Right hindlimb (tissue), 1 donor: ENCODE results near the gene C1orf232.

Experiments used
- DNase-seq: peaks from one replicate; pipeline ENCODE4 v3.0.0-alpha.2; 2018

C1orf232 gene

DNA sequence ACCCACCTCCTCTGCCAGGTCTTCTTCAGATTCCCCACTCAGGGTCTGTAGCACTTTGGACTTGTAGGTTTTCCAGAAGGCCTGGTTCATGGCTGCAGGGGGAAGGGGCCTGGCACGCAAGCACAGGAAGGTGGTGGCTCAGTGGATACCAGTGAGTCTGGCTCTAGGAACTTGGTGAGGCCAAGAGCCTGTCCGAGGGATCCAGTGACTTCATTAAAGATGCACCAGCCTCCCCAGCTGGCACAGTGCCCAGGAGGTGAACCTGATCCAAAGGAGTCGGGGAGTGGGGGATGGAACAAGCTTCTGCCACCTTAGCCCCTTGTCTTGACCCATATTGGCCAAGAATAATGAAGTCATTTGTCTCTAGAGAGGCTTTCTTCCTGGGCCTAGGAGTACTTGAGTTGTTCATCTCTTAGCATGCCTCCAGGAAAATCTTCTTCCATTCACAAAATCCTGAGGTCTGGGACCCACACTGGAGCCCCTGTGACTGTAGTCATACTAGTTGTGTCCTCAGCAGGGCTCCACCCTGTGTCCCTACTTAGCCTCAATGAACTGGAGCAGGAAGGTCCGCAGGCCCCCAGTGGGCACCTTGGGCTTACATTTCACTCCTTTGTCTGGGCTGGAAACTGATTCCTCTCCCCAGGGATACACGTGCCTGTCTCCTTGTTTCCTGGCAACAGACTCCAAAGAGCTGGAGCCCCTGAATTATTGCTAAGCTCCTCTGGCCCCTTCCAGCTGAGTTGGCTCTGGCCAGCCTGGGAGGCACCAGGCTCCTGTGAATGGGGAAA lies at the start of gene C1orf232:
Gene C1orf232, minus strand, starts transcription at position 554 of the 788 bp plus-strand sequence. Its CDS starts 464 bp downstream, at position 90.
- DNase-seq = no peak

DNA sequence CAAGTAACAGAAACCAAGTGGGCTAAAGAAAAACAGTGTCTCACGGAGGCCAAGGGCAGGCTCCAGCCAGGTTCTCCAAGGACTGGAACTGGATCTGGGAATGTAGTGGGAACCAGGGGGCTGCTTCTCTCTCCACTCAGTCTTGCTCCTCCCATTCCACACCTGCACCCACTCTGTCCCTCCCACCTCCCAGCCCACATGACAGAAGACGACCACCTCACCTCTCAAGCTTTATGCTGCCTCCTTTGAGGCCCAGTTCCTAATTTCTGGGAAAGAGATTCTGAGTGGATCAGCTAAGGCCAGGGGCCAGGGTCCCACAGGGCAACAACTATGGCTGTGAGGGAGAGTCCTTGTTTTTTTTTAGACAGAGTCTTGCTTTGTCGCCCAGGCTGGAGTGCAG lies 46.5 kb upstream of the C1orf232 start:
- DNase-seq = no peak

DNA sequence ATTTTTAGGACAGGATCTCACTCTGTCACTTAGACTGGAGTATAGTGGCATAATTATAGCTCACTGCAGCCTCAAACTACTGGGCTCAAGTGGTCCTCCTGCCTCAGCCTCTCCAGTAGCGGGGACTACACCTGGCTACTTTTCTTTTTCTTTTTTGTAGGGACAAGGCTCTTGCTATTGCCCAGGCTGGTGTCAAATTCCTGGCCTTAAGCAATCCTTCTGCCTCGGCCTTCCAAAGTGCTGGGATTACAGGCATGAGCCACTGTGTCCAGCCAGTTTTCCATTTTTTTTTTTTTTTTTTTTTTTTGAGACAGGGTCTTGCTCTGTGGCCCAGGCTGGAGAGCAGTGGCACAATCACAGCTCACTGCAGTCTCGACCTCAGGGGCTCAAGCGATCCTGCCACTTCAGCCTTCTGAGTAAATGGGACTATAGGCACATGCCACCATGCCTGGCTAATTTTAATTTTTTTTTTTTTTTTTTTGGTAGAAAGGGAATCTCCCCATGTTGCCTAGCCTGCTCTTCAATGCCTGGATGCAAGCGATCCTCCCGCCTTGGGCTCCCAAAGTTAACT lies 44.7 kb upstream of the C1orf232 start:
- no peak for DNase-seq

DNA sequence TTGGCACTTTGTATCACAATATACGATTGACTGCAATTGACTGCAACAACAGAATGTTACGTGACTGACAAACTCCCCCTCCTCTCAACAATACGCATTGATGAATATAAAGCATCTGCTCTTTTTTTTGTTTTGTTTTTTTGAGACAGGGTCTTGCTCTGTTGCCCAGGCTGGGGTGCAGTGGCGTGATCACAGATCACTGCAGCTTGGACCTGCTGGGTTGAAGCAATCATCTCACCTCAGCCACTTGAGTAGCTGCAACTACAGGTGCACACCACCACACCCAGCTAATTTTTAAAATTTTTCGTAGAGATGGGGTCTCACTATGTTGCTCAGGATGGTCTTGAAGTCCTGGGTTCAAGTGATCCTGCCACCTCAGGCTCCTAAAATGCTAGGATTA lies 44.0 kb upstream of the C1orf232 start:
- no peak for DNase-seq

DNA sequence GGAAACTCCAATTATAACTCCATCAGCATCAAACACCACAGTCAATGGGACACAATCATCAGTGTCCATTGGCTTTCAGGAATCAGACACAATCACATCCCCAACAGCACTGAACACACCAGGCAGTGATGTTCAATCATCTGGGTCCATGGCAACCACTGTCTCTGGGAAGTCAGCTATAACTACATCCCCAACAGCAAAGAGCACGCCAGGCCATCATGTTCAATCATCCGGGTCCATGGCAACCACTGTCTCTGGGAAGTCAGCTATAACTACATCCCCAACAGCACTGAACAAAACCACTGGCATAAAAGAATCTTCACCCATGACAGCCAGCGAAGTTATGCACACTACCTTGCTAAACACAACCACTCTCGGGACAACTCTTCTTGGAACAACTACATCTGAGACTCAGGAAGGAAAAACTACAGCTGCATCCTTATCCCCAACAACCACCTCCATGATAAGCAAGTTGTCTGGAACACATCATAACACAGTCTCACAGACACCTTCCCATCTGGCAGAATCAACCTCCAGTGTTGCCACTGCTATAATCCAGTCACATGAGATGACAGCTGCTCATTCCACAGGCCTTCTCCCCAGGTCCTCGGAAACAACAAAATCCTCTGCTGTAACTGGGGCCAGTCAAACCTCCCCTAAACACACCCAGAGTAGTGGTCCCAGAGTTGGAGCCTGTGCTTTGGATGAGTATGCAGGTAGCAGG lies 41.5 kb upstream of the C1orf232 start:
- no peak for DNase-seq

DNA sequence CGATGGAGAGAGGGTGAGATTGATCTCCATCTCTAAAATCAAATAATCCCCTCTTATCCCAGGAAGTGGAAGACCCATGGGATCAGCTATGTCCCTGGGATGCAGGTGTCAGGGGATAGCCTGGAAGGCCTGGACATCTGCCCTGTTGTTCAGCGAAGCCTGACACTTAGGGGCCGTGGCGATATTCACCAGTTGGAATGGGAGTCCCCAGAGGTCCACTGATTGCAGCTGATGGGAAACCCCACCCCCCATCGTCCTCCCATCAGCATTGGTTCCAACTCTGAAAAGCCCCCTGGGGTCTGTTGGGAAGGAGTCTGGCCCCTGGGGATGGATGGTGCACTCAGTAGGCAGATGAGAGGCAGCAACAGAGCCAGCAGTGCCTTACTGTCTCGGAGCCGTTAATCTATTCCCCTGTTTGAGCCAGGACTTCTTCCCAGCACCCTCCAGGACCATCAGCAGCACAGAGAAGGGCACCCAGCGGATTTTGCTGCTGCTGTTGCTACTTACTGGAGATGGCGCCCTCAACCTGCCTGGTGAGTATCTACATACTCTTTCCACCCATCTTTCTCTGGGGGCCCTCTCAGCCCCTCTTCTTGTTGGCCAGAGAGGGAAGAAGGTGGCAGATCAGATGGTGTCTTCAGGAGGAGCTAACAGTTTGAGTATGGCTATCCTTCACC lies 35.0 kb upstream of the C1orf232 start:
- DNase-seq = no peak

DNA sequence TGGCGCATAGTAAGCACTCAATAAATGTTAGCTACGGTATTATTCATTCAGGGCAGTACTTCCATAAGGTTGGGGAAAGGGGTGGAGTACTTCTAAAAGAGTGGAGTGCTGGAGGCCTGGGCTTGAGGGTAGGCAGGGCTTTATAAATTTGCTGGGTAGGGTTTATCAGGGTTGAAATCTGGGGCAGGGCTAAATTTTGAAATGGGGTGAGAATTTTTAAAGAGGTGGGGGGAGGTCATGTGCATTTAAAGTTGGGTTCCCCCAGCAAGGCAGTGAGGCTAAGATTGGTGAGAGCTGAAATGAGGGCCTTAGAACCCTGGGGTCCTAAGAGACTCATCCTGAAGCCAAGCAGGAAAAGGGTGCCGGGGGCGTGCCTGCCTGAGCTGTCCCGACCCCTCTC lies 31.6 kb upstream of the C1orf232 start:
- no peak for DNase-seq

DNA sequence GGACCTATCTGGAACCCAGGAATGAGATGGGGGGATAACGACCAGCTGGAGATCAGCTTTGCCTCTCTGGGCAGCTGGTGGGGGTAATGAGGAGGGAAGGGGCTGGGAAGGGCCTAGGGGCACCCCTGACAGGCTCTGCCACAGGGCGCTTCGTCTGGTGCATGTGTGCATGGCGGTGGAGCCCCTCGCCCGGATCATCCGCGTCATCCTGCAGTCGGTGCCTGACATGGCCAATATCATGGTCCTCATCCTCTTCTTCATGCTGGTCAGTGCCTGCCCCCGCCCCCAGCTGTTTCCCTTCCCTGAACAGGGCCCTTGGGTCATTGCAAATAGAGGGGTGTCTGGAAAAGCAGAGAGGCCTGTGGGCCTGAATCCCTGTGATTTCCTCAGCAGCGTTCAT lies 29.1 kb upstream of the C1orf232 start:
- DNase-seq = no peak

DNA sequence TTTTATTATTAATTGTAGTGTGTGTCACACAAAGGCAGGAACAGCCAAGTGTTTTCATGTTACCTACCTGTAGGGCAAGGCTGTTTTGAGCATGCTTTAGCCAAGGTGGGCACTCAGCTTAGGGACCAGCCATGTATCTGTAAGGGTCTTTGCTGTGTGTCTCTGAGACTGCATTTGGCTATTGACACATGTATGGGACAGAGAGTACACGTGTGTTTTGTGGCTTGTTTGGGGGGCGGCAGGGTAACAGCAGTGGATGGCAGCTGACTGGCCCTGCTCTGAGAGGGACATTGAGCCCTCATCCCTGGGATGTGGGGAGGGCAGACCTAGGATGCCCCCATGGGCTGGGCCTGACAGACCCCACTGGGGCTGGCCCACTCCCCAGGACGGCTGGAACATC lies 28.5 kb upstream of the C1orf232 start:
- no peak for DNase-seq

DNA sequence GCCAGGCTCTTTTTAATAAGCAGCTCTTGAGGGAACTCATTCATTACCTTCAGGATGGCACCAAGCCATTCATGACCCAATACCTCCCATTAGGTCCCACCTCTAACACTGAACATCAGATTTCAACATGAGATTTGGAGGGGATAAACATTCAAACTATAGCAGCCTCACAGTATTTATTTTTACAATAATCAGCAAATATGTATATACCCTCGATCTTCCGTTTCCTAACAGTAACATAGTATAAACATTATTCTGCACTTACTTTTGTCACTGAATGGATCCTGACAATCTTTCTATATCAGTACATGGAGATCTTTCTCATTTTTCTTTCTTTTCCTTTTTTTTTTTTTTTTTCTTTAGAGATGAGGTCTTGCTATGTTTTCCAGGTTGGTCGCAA lies 27.0 kb upstream of the C1orf232 start:
- no peak for DNase-seq

DNA sequence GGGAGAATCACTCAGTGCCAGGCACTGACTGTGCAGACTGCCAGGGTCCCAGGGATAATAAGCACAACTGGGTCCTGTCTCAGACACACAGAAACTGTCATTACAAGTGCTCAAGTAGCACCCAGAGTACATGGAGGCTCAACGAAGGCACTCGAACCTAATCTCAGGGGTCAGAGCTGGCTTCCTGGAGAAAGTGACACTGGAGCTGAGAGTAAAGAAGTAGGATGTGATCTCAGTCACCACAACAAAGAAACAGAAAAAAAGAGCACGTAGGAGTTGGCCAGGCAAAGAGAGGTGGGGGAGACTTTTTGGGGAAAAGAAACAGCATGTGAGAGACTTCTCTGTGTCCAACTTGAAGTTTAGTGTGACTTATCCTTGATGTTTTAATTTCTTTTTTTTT lies 23.0 kb upstream of the C1orf232 start:
- DNase-seq = no peak

DNA sequence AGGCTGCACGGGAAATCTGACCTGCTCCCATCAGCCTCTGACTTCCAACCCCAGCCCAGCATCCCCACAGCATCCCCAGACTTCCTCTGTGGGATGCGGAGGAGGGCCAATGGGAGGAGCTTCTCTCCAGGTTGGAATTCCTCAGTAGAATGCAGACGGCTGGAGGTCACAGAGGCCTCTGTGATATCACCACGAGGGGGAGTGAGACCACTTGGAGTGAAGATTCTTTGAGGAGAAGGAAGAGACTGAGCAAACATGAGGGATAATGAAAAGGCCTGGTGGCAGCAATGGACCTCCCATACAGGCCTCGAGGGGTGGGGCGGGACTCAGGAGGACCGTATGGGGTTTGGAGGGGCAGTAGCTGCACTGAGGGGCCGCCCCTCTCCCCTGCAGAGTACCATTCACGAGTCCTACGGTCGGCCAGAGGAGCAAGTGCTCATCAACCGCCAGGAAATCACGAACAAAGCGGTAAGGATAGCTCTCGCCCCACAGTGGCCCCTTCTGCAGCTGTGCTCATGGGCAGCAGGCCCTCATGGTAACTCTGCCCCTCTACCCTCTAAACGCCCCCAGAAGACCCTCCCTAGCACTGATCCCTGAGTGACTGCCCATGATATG lies 21.7 kb upstream of the C1orf232 start, which contains the start of gene CATSPER4:
Gene CATSPER4, plus strand, starts transcription at position 230 of the 615 bp plus-strand sequence. Its CDS starts 26 bp downstream, at position 256.
- DNase-seq = no peak

DNA sequence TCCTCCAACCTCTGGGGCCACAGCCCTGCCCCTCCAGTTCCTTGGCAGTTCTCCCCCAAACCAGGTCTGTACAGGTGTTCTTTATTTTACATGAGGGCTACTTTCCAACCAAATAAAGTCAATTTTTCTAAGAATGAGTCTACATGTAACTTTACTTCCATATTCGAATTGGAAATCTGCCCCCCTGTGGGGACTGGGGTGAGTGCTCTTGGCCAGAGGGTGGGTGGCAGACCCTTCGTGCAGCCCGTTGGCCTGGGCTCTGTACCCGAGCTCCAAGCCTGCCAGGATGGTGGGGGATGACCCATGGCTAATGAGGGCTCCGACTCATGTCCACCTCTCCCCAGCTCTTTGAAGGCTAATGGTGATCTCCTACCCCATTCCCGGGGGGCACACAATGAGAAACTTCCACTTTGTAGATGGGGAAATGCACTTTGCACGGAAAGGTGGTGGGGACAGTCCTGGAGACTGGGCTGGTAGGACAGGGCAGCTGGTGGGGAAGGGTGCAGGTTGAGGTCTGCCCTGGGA lies 21.1 kb upstream of the C1orf232 start:
- no peak for DNase-seq

DNA sequence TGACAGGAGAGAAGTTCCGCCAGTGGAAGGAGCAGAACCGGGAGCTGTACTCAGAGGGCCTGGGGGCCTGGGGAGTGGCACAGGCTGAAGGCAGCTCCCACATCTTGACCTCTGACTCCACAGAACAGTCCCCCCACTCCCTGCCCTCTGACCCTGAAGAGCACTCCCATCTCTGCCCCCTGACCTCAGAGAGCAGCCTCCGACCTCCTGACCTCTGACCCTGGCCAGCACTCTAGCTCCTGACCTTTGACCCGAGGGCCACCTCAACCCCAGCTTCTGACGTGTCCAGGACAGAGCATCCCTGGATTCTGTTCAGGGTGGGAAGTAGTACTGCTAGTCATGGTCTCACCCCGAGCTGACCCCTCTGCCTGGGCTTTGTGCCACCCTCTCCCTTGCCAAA lies 20.6 kb upstream of the C1orf232 start:
- DNase-seq = no peak

DNA sequence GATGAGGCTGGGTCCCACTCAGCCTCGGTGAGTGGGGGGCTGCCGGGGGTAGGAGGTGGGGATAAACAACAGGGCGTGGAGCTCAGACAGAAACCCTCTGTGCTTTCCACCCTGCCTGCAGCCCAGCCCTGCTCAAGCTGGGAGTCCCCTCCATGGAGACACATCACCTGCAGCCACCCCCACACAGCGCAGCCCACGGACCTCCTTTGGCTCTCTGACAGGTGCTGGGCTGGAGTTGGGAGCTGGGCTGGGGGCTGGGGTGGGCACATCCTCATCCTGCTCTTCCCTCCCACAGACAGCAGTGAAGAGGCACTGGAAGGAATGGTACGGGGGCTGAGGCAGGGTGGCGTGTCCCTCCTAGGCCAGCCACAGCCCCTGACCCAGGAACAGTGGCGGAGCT lies 19.7 kb upstream of the C1orf232 start:
- DNase-seq = no peak

DNA sequence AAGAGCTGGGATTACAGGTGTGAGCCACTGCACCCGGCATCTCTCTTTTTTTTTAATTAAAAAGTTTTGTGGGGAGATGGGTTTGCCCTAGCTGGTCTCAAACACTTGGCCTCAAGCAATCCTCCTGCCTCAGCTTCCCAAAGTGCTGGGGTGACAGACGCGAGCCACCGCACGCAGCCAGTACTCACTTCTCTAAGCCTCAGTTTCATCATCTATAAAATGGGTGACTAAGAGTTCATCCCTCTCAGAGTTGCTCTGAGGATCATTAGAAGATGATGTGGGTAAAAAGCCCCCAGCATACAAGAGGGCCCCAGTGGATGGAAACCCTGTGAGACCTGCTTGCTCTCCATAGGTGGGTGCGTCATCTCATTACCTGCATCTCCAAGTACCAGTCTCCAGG lies 19.1 kb upstream of the C1orf232 start:
- DNase-seq = no peak

DNA sequence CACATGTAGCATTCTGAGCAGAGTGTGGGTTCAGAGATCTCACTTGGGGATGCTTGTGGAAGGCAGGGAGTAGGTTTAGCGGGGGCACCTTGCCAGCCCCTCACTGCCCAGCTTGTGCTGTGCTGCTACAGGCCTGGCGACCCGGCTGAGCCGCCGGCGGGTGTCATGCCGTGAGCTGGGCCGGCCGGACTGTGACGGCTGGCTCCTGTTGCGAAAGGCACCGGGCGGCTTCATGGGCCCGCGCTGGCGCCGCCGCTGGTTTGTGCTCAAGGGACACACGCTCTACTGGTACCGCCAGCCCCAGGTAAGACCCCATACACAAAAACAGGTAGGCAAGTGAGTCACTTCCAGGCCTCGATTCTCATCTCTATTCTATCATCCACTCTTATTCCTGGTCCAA lies 16.1 kb upstream of the C1orf232 start:
- DNase-seq = no peak

DNA sequence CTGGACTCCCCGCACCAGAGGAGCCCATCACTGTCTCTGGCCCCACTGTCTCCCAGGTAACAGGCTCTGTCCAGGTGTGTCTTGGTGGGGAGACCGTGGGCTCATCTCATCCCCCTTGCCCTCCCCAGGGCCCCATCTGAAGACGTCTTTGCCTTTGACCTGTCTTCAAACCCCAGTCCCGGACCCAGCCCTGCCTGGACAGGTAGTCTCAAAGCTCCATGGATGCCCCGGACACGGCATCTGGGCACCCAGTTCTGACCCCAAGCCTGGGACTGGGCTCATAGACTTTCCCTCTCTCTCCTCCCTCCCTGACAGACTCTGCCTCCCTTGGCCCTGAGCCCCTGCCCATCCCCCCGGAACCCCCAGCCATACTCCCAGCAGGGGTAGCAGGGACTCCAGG lies 15.3 kb upstream of the C1orf232 start:
- no peak for DNase-seq

DNA sequence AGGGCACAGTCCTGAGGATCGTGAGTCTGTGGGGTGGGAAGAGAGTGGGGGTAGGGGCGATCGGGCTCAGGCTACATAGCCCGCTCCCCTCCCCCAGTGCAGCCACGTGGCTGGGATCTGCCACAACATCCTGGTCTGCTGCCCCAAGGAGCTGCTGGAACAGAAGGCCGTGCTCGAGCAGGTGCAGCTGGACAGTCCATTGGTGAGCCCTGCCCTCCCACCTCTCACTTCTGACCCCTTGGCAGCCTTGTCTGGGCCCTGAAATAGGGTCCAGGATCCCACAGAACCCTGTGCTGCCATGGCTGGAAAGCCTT lies 13.6 kb upstream of the C1orf232 start:
- no peak for DNase-seq

DNA sequence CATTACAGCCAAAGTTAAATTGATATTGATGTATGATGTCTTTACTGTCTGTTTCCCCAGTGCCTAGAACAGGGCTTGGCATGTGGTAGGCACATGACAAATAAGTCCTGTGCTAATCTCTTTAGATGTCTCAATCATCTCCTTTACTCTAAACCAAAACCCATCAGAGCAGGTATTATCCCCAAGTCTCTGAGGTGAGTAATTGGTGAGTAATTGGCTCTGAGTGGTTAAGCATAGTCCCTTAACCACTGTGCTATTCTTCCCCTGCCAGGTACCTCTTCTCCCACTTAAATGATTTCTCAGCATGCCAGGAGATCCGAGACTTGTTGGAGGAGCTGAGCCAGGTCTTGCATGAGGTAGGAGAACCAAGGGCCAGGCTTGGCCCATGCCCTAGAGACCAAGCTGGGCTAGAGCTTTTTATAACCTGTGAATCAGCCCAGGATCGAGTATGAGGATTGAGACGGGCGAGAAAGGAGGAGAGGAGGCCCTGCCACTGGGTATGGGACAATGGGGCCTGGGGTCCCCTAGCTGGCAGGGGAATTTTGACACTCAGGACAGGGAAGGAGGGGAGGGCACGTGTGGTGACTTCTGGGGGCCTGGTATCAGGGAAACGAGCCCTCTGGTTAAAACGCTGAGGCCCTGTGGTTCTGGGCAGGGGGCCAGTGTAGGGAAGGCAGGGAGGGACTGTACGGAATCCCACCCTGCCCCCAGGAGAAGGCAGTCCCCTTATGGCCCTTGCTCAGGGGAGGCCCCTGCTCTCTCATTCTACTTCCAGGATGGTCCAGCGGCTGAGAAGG lies 13.0 kb upstream of the C1orf232 start:
- DNase-seq = no peak

DNA sequence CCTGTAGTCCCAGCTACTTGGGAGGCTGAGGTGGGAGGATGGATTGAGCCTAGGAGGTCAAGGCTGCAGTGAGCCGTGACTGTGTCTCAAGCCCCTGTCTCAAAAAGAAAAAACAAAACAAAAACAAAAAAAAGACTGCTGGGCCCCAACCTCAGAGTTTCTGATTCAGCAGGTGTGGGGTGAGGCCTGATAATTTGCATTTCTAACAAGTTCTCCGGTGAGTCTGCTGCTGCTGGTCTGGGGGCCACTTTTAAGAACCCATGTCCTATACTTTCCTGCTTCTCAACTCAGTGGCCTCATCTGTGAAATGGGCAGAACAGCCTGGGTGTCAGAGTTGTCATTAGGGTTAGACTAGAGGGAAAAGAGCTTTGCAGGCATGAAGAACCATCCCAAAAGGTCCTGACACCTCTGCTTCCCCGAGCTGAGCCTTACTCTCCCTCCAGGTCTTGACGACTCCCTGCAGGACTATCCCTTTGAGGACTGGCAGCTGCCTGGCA lies 11.3 kb upstream of the C1orf232 start:
- no peak for DNase-seq

DNA sequence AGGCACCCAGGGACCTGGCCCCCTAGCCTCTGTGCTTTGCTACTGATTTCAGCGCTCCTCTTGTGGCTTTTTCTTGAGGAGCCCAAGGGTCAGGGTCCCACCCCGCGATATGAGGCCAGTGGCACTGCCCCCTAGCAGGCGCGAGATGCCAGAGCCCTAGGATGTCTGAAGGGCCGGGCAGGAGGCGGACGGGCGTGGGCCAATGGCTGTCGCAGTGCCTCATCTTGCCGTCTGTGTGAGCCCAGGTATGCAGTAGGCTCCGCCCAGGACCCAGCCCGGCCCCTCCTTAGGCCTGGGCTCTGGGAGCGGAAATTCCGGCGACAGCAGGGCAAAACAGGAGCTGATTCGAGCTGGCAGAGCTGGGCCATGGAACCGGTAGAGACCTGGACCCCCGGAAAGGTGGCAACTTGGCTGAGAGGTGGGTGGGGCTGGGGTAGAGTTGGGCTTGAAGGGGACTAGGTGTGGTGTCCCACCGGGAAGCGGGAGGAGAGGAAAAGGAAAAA lies 8.5 kb upstream of the C1orf232 start, which contains the start of gene CNKSR1:
Gene CNKSR1, plus strand, starts transcription at position 310 of the 503 bp plus-strand sequence. Its CDS starts 57 bp downstream, at position 367.
- no peak for DNase-seq
